Aorta (tissue), 5 donors: Measurements from ENCODE around the gene AMPD3. TPM values are rescaled to one million over a fixed set of nuclear protein-coding genes. Genes with fewer than 3 reads are reported as not detected.
"Not testable (repeated sequence)": the region's sequence is repeated elsewhere in the genome, so short reads cannot be mapped to it uniquely, and the experiment has no call there.

Experiments
- ATAC-seq: fragments of 200-7000 bp; cut with Tn5 transposase; one replicate; pipeline ENCODE4 v1.9.1; 2022; ENCODE audit warnings: moderate library complexity; ENCODE audit not compliant: low FRiP score
- DNase-seq, 2 donors: peaks; one replicate each; pipeline ENCODE4 v3.0.0-alpha.2; 2020
- H3K27ac ChIP-seq, 2 donors: one replicate each; pipeline ENCODE4 v1.5.1; 2013; ENCODE audit warnings: low read length in 2 of 2, mild to moderate bottlenecking in 2 of 2, moderate library complexity in 2 of 2, control low read depth in 1 of 2, inconsistent platforms in 1 of 2, low read depth in 1 of 2
- H3K27me3 ChIP-seq, 2 donors: one replicate each; pipeline ENCODE4 v1.6.1; 2013; ENCODE audit warnings: control low read depth in 1 of 2, low read length in 1 of 2, mild to moderate bottlenecking in 1 of 2, moderate library complexity in 1 of 2; ENCODE audit not compliant: insufficient read depth in 2 of 2, control insufficient read depth in 1 of 2
- H3K36me3 ChIP-seq, 2 donors: one replicate each; pipeline ENCODE4 v1.6.1; 2013; ENCODE audit warnings: control low read depth in 1 of 2, low read length in 1 of 2, mild to moderate bottlenecking in 1 of 2; ENCODE audit not compliant: insufficient read depth in 2 of 2, control insufficient read depth in 1 of 2
- H3K4me1 ChIP-seq, 2 donors: one replicate each; pipeline ENCODE4 v1.6.1; 2013; ENCODE audit warnings: low read length in 2 of 2, control low read depth in 1 of 2, mild to moderate bottlenecking in 1 of 2, moderate library complexity in 1 of 2; ENCODE audit not compliant: insufficient read depth in 2 of 2, control insufficient read depth in 1 of 2
- H3K4me3 ChIP-seq, 2 donors: one replicate each; pipeline ENCODE4 v1.5.1; 2013; ENCODE audit warnings: low read length in 2 of 2, control low read depth in 1 of 2, mild to moderate bottlenecking in 1 of 2
- H3K9me3 ChIP-seq: one replicate; pipeline ENCODE4 v1.6.1; 2013; ENCODE audit warnings: mild to moderate bottlenecking, low read length; ENCODE audit not compliant: control insufficient read depth
- WGBS, 2 donors: extraction: QIAGEN DNeasy Blood & Tissue Kit; methylation state at CpG; one replicate each; pipeline ENCODE4 v1.1.7; 2013; 5-methylcytosine and 5-hydroxymethylcytosine counted together
- intact Hi-C, 2 donors: fragments of 100-400 bp; cut with DNase I; formaldehyde crosslinking; loops; one replicate each; pipeline versions ENCODE4 v1.14.2 to v1.15.0; 2022
- polyA plus RNA-seq, 2 donors: library from polyadenylated mRNA; stranded (reverse); fragments of 200-250 nt; gene quantifications; one replicate each; pipeline ENCODE4 v1.2.3, GENCODE V29; 2013
- total RNA-seq, 2 donors: library from RNA; stranded (reverse); fragmentation: NEBNext Ultra II Directional; extraction: Animal tissue kit (Norgen Biotek cat#: 25700); gene quantifications; one replicate each; pipeline ENCODE4 v1.2.1, GENCODE V29; 2021
- donor health status: healthy with polysubstance abuse.
- donor health status: Bipolar disorder and iron deficiency.
- donor health status: DM: no; HTN: no; CAD: no.
- donor health status: DM: no; HTN: no; CAD: no.
- donor health status: DM: yes; HTN: yes; CAD: no.

Gene AMPD3
- total and polyA plus RNA-seq, 4 donors = 2.5 to 16.9 (median 5.8) TPM

- Histone ChIP-seq H3K27ac (no peak overlapping the region), H3K9me3 (peaks cover 2% of the 10 kb centered on the region), H3K4me1 (no peaks in the 10 kb centered on the region), H3K4me3 (no peak overlapping the region), H3K27me3 (no peaks in the 10 kb centered on the region), H3K36me3 (no peaks in the 10 kb centered on the region)
- WGBS, 2 donors = 95 to 100% methylated on average over 2 of the region's 2 CpGs
- DNase-seq (no peak), ATAC-seq (no peak)
- intact Hi-C loops = no loop called here
These were observed 25.5 kb upstream of the AMPD3 start for GRCh38 chr11:10429526-10429925.

- DNase-seq (no peak), ATAC-seq (no peak)
- no peak overlapping the region for H3K27ac ChIP-seq
- H3K36me3 ChIP-seq = no peaks in the 10 kb centered on the region
- H3K27me3 ChIP-seq = no peaks in the 10 kb centered on the region
- no peak overlapping the region for H3K4me3 ChIP-seq
- WGBS, 2 donors = 26 to 68% methylated on average over 1 of the region's 1 CpG
- no peaks in the 10 kb centered on the region for H3K4me1 ChIP-seq
- intact Hi-C loops = no loop called here
- no peaks in the 10 kb centered on the region for H3K9me3 ChIP-seq
These were observed 22.6 kb upstream of the AMPD3 start for GRCh38 chr11:10432493-10432892.

- H3K4me1 ChIP-seq = no peaks in the 10 kb centered on the region
- no peak overlapping the region for H3K4me3 ChIP-seq
- H3K27me3 ChIP-seq = no peaks in the 10 kb centered on the region
- no peaks in the 10 kb centered on the region for H3K36me3 ChIP-seq
- no peaks in the 10 kb centered on the region for H3K9me3 ChIP-seq
- intact Hi-C loops = no loop called here
- no peak overlapping the region for H3K27ac ChIP-seq
- no peak for ATAC-seq
- DNase-seq = no peak
- 70 to 79% methylated on average over 1 of the region's 1 CpG for WGBS, 2 donors
These were observed 22.1 kb upstream of the AMPD3 start for GRCh38 chr11:10432971-10433370.

GRCh38 chr11:10436224-10436623 is 18.8 kb upstream of the AMPD3 start:
- no peaks in the 10 kb centered on the region for H3K27me3 ChIP-seq
- no peaks in the 10 kb centered on the region for H3K36me3 ChIP-seq
- no peak overlapping the region for H3K4me3 ChIP-seq
- DNase-seq (no peak), ATAC-seq (peak; percentile 19)
- WGBS, 2 donors = 83 to 85% methylated on average over 1 of the region's 1 CpG
- no peak overlapping the region for H3K27ac ChIP-seq
- intact Hi-C loops = no loop called here
- no peaks in the 10 kb centered on the region for H3K4me1 ChIP-seq
- no peaks in the 10 kb centered on the region for H3K9me3 ChIP-seq

GRCh38 chr11:10436683-10437082 is 18.4 kb upstream of the AMPD3 start:
- H3K9me3 ChIP-seq, H3K4me1 ChIP-seq, H3K4me3 ChIP-seq, intact Hi-C loops, H3K36me3 ChIP-seq, H3K27ac ChIP-seq, ATAC-seq, H3K27me3 ChIP-seq, DNase-seq: not testable (repeated sequence)
- WGBS, 2 donors = 86 to 88% methylated on average over 1 of the region's 1 CpG

- no peak for ATAC-seq
- H3K4me1 ChIP-seq = no peaks in the 10 kb centered on the region
- no peak overlapping the region for H3K4me3 ChIP-seq
These were observed 16.6 kb upstream of the AMPD3 start for GRCh38 chr11:10438458-10438857.

GRCh38 chr11:10439351-10439750 is 15.7 kb upstream of the AMPD3 start:
- H3K4me1 ChIP-seq = no peaks in the 10 kb centered on the region

More at GRCh38 chr11:10438458-10438857, 16.6 kb upstream of the AMPD3 start:
- H3K36me3 ChIP-seq = no peaks in the 10 kb centered on the region
- no peaks in the 10 kb centered on the region for H3K9me3 ChIP-seq
- no peak overlapping the region for H3K27ac ChIP-seq
- intact Hi-C loops = no loop called here
- no peak for DNase-seq
- no peaks in the 10 kb centered on the region for H3K27me3 ChIP-seq

GRCh38 chr11:10439924-10440323 is 15.1 kb upstream of the AMPD3 start:
- Histone ChIP-seq H3K4me3 (no peak overlapping the region), H3K36me3 (no peaks in the 10 kb centered on the region), H3K27me3 (no peaks in the 10 kb centered on the region), H3K27ac (no peak overlapping the region), H3K4me1 (no peaks in the 10 kb centered on the region), H3K9me3 (no peaks in the 10 kb centered on the region)
- DNase-seq (no peak), ATAC-seq (no peak)
- intact Hi-C loops = no loop called here
- WGBS, 2 donors = 76 to 96% methylated on average over 6 of the region's 6 CpGs

More at GRCh38 chr11:10439351-10439750, 15.7 kb upstream of the AMPD3 start:
- Histone ChIP-seq H3K27me3 (no peaks in the 10 kb centered on the region), H3K36me3 (no peaks in the 10 kb centered on the region), H3K9me3 (no peaks in the 10 kb centered on the region), H3K4me3 (no peak overlapping the region), H3K27ac (no peak overlapping the region)
- 69 to 79% methylated on average over 2 of the region's 2 CpGs for WGBS, 2 donors
- DNase-seq (no peak), ATAC-seq (no peak)
- intact Hi-C loops = no loop called here

- Histone ChIP-seq H3K36me3 (no peaks in the 10 kb centered on the region), H3K4me3 (no peak overlapping the region), H3K27me3 (no peaks in the 10 kb centered on the region), H3K4me1 (no peaks in the 10 kb centered on the region), H3K9me3 (no peaks in the 10 kb centered on the region), H3K27ac (no peak overlapping the region)
- no peak for DNase-seq
- no peak for ATAC-seq
- intact Hi-C loops = no loop called here
These were observed 14.7 kb upstream of the AMPD3 start for GRCh38 chr11:10440401-10440800.
